Stimulated activated CD4-positive, alpha-beta T cell treated with anti-CD3 and anti-CD28 coated beads, Interleukin-1b, Interleukin-23, amount 100 ng/mL, for 48 hours (primary cell): ENCODE results near the gene NME7.
A peak's percentile ranks its signal among the peaks of the same experiment; 100 is the strongest.
"Not testable (repeated sequence)": the region's sequence is repeated elsewhere in the genome, so short reads cannot be mapped to it uniquely, and the experiment has no call there.

ENCODE experiments used
- DNase-seq: peaks from one replicate; pipeline ENCODE4 v3.0.0-alpha.2; 2020

The NME7 gene

GRCh38 chr1:169207797-169208520 lies 159.6 kb downstream of the NME7 start:
- DNase-seq, result no peak

GRCh38 chr1:169204157-169204556 lies 163.4 kb downstream of the NME7 start:
- no peak for DNase-seq

DNA sequence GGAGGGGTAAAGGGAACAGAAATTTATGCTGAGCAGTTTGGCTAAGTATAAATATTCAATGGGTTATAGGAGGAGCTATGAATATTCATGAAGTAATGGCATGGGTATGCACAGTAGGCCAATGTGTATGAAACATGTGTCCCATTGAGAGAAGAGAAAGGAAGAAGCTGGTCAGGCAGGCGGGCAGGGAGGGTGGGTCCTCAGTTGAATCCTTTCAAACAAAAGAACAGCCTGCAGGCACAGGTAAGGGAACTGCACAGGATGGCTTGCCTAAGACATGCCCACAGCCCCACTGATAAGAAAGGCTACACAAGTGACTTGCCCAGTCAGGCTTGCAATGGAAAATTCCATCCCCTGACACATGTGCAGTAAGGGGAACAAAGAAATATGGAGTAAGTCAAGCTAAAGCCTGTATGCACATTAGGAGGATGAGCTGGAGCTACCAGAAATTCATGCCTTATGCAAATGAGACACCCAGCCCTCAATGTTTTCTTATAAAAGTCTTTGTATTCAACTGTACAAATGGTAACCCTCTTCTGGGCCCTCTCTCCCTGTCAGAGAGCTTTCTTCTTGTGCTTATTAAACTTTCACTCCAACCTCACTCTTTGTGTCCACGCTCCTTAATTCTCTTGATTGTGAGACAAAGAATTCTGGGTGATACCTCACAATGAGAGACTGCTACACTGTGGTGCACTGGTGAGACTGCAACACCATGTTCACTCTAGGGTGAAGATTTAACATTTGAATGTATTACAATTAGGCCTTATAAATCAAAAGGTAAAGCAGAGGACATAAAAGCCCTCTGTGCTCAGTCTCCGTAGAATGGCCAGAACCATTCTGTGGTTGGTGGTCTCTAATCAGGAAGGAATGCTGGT lies 164.6 kb downstream of the NME7 start:
- DNase-seq, result no peak

GRCh38 chr1:169201084-169201619 lies 166.4 kb downstream of the NME7 start:
- no peak for DNase-seq

DNA sequence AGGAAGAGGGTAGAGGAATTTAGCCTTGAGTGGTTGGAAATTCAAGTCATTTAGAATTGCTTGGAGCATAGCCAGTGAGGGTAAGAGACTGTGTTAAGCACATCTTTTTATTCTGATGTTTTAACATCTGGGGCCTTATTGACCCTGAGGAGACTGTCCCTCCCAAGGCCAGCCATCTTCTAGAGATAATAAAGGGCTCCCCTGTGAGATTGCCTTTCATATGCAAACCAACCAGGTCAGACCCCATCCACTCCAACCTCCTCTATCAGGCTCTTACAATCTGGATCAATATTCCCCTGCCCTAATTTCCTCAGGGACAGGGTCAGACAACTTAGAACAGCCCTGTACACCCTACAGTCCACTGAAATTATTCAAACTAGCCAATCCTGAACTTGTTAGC lies 167.3 kb downstream of the NME7 start:
- no peak for DNase-seq

DNA sequence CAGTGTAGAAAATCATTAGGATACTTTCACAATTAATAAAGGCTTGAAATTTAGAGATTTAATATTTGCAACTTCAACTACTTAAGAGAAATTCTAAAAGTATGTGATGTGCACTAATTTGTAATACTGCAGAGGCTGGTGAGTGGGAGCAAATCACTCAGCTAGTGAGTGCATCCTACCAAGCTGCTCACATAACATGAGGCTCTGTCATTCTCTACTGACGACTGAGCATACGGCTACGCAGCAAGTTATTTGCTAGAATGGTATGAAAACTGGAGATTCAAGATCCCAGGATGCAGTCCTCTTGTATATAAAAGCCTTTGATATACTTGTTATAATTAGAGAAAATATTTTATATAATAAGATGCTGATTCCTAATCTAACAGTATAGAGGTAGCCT lies 171.0 kb downstream of the NME7 start:
- DNase-seq, result no peak

- no peak for DNase-seq
Observed at GRCh38 chr1:169196161-169196560, 171.4 kb downstream of the NME7 start.

DNA sequence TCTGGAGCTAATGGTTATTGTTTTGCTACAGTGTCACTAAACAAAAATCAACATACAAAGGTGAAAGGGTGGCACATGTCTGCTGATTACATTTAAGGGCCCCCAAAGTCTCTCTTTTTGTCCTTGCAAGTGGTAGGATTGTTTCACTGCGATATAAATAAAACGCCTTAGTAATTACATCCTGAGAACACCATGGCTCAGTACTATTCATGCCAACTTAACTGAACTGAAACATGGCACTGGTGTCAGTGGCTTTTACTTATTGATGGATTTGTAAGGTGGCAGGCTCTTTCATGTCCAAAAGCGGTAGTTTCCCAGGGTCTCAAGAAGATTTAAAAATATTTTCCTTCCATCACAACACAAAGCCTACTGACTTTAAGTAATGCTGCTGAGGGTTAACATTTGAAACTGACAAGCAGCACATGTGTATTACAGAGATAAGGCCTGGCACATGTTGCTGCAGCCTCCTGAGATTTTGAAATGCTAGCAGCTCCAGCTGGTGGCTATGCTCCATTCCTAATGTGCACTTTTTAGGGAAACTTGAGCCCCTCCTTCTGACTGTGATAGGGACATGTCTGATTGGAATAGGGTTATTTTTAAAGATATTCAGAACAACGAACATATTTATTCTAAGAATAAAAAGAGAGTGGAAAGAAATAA lies 174.3 kb downstream of the NME7 start:
- no peak for DNase-seq

GRCh38 chr1:169186106-169186505 lies 181.5 kb downstream of the NME7 start:
- no peak for DNase-seq

GRCh38 chr1:169184812-169185211 lies 182.8 kb downstream of the NME7 start:
- no peak for DNase-seq

DNA sequence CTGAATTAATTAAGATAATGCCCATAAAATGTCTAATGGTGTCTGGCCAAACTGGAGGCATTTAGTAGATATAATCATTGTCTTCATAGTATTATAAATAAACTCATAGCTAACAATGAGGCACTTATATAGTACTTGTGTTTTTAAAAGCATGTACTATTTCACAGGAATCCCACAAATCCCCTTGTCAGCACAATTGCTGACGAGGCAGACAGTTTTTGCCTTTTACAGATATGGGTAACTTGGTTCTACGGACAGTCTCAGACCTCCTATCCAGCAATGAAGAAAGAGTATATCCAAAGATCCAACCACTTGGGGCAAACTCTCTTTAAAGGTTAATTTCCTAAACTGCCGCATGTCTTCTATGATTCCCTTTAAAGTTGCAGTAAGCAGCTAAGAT lies 187.4 kb downstream of the NME7 start:
- DNase-seq, result no peak

DNA sequence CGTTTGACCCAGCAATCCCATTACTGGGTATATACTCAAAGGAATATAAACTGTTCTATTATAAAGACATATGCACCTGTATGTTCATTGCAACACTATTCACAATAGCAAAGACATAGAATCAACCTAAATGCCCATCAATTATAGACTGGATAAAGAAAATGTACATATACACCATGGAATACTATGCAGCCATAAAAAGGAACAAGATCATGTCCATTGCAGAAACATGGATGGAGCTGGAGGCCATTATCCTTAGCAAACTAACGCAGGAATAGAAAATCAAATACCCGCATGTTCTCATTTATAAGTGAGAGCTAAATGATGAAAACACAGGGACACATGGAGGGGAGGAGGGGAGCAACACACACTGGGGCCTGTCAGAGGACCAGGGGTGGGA lies 188.2 kb downstream of the NME7 start:
- not testable (repeated sequence) for DNase-seq

DNA sequence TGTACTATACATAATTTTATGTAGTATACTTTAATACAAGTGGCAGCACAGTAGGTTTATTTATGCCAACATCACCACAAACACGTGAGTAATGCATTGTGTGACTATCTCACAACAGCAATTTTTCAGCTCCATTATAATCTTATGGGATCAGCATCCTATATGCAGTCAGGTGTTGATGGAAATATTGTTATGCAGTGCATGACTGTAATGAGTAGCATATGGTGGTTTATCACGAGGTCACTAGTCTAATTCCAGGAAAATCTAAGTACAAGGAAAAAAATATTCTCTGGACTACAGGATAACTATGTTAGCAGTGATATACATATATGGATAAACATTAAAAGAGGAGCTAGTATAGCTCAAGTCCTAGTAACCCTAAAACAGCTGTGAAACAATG lies 192.1 kb downstream of the NME7 start:
- DNase-seq, result no peak

DNA sequence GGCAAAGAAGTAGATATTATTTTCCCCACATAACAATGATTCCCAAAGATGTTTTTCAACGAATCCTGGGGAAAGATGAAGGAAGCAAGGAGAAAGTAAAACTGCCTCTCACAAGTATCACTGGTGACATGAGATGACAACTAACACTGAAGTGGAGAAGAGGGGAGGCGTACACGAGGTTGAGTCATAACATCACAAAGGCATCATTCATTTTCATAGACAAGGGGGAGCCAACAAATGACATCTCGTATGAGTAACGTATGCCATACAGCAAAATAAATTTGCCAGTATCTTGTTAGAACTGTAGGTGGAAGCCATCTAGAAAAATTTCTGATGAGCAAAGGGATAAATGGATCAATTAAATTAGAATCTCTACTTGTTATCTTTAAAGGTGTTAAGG lies 204.5 kb downstream of the NME7 start:
- DNase-seq, result peak; percentile 27

DNA sequence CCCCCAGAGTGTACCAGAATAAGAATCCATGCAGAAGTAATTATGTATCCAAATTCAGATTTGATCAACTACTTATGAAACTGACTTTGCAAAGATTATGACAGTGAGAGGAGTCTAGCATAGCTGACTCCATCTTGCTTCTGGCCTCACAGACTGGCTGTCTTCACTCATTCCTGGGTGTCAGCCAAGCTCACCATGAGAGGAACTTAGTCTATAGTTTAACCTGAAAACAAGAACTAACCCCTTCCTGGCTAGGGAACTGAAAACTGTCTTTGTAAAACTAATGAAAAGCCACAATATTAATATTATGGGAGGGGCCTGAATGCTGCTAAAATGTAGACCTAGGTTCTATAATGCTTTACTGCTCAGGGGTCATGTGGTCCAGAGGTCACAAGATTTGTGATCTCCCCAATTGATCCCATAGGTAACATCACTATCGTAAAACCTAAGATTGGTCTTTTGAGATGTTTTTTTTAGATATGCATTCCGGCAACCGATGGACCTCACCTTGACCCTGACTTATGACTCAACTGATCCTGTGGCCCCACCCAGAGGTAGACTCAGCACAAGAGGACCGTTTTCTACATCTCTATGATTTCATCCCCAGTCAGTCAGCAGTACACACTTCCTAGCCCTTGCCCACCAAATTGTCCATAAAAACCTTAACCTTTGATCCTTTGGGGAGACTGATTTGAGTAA lies 206.0 kb downstream of the NME7 start:
- no peak for DNase-seq

DNA sequence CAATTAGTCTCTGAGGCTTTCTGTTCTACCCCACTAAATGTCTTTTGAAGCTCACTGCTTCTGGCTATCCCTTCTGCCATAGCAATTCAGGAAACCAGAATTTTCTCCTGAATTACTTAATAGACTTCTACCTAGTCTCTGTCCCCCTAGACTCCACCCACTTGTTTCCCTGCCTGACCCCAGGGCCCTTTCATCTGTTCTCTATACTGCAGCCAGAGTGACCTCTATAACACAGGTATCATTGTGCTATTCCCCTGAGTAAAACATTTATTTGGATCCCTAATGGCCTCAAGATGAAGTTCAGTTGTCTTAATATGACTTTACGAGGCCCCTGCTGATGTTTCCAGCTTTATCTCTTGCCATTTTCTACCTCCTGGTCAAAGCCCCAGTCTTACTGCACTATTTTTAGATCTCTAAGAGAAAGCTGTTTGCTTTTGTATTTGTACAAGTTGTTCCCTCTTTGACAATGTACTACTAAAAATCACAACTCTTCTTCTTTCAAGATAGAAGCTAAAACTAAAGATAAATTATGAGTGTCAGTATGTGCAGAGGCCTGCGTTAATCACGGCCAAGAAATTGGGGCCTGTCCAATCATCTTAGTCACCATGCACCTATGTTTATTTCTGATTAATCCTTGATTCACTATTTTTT lies 206.6 kb downstream of the NME7 start:
- DNase-seq, result no peak

GRCh38 chr1:169156580-169156979 lies 211.0 kb downstream of the NME7 start:
- no peak for DNase-seq

DNA sequence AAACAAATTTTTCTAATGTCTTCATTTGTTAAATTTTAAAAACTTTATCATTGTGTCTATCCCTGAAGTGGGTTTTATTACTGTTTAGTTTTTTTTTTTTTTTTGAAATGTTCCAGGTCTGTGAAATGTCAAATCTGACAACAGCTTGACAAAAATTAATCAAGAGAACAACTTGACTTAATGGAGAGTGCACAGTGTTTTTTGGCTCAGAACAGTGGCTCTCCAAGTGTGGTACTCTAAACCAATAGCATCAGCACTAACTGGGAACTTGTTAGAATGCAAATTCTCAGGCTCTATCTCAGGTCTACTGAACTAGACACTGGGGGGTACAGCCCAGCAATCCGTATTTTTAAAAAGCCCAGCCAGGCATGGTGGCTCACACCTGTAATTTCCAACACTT lies 211.9 kb downstream of the NME7 start:
- DNase-seq, result no peak

GRCh38 chr1:169151338-169151837 lies 216.2 kb downstream of the NME7 start:
- DNase-seq, result no peak

GRCh38 chr1:169150641-169151337 lies 216.8 kb downstream of the NME7 start:
- no peak for DNase-seq

DNA sequence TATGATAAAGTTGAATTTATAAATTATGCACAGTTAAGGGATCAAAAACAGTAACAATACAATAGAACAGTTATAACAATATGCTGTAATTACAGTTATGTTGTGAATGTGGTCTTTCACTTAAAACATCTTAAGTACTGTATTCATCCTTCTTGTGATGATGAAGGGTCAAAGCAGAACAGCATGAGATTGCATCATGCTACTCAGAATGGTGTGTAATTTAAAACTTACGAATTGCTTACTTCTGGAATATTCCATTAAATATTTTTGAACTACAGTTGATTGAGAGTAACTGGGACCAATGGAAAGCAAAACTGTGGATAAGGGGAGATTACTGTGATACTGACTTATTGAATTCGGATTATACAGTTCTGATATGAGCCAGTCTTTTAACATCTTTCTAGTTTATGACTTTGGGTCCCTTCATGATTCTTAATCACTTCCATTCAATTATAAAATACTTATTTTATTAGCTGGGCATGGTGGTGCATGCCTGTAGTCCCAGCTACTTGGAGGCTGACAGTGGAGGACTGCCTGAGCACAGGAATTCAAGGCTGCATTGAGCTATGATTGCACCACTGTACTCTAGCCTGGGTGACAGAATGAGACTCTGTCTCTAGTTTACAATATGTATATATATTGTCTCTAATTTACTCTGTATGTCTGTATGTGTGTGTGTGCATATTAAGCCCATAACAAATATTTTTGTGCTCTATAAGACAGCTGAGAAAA lies 217.9 kb downstream of the NME7 start:
- no peak for DNase-seq
